GM18499 (cell line): ENCODE measurements around the gene ZFP62.

Experiments
- ATAC-seq: cut with Tn5 transposase; IDR thresholded peaks from one replicate; pipeline ENCODE4 v1.9.1; 2021; ENCODE audit warnings: moderate number of reproducible peaks; ENCODE audit not compliant: insufficient read depth, unreplicated experiment

ZFP62 gene

DNA sequence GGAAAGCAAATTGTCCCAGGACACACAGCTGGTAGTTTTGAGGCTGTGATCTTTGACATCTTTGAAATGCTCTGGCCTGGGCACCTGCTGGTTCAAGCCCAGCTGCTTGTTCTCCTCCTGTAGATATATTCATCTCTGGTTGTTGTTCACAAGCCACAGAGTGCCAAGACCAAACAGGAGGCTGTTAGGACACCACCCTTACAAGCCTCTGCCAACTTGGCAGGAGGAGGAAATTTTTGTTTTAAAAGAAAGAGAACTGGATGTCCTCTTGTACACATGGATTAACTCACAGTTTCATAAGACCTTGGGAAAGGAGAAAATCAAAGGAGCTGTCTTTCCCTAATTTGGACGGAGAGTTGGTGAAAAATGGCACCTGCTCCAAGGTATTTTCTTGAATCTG, 8.5 kb upstream of the ZFP62 start:
- no peak for ATAC-seq

DNA sequence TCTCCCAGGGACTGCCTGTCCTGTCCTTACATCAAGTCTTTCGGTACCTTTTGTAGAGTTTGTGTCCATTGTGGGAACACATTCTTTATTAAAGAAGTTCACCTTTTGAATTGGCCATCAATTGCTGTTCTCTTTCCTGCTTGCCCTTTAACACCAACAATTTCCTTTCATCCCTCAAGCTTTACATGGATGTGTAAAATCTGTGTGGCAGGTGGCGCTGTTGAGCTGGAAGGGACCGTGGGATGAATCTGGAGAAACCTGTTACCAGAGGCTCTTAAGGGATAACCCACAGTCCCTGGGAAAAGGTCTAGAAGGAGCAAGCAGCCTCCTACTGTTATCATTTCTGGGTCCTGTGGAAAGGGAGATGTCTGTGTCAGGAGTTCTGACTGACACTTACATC, 7.9 kb upstream of the ZFP62 start:
- no peak for ATAC-seq

DNA sequence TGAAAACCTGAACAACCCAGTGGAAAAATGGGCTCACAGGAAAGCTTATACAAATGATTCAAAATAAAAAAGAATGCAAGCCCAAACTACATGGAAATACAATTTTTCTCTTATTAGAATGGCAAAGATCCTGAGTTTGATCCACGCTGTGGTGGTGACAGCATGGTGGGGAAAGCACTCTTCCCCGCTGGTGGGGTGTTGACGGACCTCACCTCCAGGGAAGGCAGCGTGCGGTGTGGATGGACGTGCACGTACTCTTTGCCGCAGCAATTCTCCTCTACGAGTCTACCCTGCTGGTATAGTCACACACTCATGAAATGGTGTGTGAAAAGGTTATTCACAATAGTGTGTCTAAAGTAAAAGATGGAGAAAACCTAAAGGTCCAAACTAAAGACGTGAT, 5.9 kb upstream of the ZFP62 start:
- ATAC-seq = no peak

DNA sequence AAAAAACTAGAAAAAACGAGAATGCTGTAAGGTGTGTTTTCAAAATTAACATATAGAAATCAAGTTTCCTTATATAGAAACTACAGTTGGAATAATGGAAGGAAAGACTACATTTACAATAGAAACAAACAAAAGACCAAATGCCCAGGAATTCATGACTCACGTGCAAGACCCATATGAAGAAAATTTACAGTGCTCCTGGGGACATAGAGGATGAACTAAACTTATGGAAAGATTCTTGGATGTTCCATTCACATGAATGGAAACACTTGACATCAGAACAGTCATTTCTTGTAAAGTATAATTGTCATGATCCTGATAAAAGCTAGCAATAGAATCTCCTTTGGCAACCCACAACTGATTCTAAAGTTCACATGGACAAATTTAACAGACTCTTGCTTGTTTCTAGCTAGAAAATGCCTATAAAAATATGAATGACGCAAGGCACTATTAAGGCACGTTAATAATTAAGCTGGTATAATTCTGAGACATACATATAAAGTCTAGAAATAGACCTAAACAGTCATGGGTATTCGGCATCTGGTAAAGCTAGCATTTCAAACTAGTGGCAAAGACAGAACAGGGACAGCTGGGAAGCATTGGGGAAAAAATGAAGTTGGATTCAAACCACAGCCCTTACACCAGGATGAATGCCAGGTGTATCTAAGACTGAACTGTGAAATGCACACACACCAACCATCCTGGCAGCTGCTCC, 5.1 kb upstream of the ZFP62 start:
- ATAC-seq = no peak

DNA sequence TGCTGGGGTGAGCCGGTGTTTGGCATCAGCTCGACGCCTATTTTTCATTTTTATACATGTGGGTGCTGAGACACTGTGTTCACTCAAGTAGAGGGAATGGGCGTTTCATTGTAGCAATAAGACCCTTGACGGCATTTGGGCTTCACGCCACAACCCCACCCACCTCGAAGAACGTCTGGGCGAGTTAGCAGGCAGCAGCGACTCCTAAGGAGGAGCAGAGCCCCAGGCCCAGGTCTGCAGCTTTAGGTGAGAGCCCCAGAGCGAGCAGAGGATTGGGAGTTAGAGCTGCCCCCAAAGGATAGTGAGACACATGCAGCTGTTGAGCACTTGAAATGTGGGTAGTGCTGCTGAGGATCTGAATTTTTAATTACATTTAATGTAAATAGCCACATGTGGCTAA, 1.6 kb upstream of the ZFP62 start:
- no peak for ATAC-seq

DNA sequence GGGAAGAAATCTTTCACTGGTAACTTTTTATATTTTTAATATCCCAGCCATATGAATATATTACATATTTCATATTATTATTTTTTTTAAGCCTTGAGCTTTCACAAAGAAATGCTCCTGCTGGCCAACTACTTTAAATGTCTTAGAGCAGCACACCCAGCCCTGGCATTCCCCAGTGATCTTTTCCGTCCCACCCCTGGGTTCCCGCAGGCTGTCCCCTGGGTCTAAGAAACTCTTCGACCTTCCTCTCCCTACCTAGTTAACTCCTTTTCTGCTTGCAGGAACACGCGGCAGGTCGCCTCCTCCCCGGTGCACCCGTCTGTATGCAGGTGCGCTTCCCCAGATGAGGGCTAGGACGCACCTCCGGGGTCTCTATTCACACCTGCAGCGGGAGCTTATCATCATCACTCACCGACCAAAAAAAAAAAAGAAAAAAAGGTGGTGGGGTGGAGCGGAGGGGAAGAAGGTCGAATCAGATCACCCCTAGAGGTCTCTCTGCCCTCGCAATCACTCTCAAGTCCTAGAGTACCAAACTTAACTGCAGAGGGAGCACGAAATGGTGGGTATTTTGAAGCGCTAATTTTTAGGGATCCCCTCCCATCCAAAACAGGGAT, 696 bp downstream of the ZFP62 start:
- peak; percentile 34 for ATAC-seq

DNA sequence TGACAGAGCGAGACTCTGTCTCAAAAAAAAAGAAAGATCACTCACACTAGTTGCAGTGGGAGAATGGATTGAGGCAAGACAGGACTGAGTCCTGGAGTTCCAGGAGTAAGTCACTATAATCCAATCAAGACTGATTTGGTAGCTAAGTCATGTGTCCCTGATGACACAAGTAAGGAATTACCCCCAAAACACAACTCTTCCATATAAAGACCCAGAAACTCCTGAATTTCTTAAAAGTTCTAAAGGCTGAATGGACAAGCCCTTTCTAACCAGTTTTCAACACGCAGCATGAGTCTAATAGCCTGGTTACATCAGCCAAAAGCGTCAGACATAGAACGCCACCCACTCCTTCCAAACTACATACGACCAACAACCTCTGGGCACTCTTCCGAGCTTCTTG, 2.5 kb downstream of the ZFP62 start:
- no peak for ATAC-seq

DNA sequence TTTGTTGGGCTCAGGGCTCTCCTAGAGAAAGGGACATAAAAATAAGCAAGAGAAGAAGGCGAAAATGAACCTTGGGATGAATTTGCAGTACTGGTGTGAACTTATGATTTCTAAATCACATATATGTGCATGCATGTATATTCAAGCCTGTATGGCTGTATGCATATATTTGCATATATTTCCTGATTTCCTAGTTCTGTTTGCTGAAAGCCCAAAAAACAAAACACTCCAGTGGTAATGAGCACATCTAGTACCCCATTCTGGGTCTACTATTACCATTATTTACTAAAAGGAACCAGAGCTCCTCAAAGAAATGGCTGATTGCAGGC, 7.3 kb downstream of the ZFP62 start:
- ATAC-seq = no peak

DNA sequence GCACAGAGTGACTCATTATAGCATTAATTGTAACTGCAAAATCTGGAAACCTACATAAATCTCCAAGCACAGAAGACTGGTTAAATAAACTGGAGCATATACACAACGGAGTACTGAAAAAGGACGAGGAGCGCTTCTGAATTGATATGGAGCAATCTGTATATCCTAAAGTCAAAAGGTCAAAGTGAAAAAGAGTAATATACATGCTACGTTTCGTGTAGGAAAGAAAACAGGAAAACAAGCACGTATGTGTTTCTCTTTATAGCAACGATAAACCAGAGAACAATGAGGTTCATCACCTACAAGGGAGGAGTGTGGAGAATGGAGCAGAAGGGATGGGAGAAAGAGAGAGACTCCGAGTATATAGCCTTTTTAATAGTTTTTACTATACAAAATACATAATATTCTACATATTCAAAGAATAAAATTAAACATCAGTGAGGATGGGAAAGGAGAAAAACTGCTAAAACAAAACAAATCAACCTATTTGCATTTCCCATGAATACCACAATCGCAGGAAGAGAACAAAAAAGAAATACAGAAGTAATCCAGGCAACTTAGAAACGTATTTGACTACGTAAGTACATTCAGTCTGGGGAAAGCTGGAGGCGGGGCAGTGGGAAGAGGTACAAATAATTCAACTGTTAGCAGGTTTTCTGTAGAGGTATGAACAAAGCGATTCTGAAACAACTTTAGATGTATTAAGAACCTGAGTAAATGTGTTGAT, 7.8 kb downstream of the ZFP62 start:
- no peak for ATAC-seq

DNA sequence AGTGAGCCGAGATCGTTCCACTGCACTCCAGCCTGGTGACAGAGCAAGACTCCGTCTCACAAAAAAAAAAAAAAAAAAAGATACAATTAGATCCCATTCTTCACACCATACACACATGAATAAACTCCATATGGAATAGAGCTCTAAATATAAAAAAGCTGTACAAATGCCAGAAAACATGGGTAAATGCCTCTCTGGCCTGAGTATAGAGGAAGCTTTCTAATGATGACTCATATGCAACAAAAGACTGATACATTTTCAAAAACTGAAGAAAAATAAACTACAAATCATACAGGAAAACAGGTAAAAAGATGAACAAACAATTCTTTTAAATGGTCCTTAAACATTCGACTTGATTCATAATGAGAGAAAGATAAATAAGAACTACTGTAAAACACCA, 8.6 kb downstream of the ZFP62 start:
- no peak for ATAC-seq

DNA sequence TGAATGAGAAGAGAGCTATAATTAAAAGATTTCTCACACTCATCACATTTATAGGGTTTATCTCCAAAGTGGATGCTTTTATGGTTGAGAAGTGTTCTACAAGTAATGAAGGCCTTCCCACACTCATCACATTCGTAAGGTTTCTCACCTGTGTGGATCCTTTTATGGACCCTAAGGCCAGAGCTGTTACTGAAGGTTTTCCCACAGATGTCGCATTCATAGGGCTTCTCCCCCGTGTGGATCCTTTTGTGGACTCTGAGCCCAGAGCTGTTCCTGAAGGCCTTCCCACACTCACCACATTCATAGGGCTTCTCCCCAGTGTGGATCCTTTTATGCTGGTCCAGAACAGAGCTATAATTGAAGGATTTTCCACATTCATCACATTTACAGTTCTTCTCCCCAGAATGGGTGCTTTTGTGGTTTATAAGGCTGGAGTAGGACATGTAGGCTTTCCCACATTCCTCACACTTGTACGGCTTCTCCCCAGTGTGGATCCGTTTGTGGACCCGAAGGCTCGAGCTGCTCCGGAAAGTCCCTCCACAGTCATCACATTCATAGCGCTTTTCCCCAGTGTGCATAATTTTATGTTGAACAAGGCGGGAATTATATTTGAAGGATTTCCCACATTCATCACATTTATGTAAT, 10.5 kb downstream of the ZFP62 start:
- no peak for ATAC-seq

DNA sequence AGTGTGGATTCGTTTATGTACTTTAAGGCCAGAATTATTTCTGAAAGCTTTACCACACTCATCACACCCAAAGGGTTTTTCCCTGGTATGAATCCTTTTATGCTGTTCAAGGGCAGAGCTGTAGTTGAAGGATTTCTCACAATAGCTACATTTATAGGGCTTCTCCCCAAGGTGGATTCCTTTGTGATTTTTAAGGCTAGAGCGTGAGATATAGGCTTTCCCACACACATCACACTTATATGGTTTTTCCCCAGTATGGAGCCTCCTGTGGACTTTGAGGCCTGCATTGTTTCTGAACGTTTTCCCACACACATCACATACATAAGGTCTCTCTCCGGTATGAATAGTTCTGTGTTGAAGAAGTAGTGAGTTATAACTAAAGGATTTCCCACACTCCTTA, 11.2 kb downstream of the ZFP62 start:
- ATAC-seq = no peak

DNA sequence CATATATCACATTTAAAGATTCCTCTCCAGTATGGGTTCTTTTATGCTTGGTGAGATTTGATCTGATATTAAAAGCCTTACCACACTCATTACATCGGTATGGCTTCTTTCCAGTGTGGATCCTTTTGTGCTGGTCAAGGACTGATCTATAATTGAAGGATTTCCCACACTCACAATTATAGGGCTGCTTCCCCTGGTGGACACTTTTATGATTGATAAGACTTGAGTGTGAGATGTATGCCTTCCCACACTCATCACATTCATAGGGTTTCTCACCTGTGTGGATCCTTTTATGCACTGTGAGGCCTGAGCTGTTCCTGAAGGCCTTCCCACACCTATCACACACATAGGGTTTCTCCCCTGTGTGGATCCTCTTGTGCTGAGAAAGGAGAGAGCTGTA, 12.2 kb downstream of the ZFP62 start:
- ATAC-seq = no peak

DNA sequence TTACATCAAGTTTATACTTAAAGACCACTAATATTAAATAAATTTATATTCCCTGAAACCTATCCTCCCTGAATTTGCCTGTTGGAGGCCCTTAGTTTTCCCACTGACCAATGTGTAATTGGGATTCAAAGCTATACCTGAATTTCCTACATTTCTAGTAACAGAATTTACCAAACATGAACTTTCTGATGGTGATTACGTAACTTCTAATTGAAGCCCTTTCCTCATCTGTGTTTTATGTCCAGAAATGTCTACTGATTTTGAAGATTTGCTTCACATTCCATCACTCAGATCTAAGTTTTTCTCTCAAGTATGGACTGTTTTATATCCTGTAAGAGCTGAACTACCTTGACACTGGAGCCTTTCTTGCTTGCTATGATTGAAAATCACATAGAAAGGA, 12.8 kb downstream of the ZFP62 start:
- ATAC-seq = no peak

DNA sequence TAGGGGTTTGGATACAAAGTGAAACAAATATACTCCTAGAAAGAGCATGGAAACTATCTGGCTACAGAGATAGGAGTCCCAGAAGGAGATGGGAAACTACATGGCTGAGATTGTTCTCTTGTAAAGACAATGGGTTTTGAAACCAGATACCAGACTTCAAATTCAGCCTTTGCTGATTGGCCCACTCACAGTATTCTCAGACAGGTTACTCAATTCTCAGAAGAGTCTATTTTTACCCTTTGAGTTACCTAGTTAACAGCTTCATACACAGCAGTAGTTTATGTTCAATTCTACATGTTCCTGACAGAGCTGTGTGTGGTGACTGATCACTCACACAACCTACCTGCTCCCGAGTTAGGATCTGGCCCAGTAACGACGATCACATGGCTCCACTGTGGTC, 14.1 kb downstream of the ZFP62 start:
- ATAC-seq = no peak

DNA sequence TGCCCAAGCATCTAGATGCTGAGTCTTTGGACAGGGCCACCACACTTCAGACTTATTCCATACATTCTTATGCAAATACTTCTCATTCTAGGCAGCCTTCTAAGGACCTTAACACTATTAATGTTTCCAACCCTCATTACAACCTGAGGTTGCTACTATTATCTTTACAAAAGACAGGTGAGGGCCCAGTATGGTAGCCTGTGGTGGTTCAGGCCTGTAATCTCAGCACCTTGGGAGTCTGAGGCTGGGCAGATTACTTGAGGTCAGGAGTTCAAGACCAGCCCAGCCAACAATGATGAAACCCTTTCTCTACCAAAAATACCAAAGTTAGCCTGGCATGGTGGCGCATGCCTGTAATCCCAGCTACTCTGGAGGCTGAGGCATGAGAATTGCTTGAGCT, 16.2 kb downstream of the ZFP62 start:
- no peak for ATAC-seq

DNA sequence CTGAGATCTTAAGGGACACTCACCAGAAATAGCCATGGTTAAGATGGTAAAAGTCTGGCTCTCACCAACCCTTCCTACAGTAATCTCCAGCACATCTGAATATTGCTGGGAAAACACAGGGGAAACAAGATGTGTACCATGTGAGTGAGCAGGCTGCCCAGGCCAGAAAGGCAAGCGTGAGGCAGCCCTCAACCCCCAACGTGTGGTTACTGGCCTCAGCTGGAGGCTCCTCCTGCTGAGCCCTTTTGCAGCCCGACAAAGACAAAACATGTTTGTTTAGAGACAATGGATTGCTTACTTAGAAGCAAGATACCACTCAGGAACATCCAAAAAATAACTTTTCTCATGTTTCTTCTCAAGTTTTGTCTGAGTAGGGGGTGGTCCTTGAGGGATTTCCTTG, 16.6 kb downstream of the ZFP62 start:
- no peak for ATAC-seq

DNA sequence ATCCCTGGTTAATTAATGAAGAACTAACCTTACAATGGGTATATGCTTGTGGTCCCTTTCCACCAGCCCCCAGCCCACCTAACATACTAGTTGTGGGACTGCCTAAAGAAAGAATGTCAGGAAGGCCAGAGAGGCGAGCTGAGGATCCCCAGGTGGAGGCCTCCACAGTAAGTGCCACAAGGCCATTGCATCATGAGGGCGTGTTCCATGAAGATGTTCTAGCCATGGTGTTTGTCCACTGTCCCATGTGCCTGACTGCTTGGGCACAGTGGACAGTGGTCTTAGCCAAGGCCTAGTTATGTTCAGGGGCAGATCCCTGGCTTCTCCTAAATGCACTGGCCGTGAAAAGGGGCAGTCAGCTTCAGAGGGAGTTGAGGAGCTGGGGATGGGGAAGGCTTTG, 21.1 kb downstream of the ZFP62 start:
- ATAC-seq = no peak

DNA sequence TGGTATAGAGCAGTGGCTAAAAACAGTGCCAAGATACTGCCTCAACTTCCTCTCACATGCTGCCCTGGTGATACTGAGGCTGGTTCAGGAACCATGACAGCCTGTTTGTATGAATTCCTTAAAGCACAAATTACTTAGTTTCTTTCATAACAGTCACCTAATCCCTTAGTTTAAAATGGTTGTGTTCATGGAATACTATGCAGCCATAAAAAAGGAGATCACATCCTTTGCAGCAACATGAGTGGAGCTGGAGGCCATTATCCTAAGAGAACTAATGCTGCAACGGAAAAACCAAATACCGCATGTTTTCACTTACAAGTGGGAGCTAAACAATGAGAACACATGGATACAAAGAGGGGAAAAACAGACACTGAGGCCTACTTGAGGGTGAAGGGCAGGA, 21.8 kb downstream of the ZFP62 start:
- no peak for ATAC-seq

DNA sequence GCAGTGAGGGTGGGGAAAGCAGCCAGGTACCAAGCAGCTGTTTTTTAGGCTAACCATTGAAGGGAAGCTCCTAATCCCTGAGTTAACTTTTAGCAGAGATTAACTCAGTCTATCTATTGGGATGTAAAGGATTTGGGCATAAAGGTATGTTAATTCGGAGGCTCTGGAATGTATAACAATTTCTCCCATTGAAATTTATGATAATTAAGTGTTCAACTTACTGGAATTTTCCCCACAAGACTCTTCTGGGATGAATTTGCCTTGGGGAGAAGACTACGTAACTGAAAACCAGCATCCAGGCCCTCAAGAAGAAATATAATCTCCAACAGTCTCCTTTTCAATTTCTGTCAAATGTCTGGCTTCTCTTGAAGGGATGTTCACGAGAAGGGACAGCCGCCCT, 23.6 kb downstream of the ZFP62 start:
- no peak for ATAC-seq

DNA sequence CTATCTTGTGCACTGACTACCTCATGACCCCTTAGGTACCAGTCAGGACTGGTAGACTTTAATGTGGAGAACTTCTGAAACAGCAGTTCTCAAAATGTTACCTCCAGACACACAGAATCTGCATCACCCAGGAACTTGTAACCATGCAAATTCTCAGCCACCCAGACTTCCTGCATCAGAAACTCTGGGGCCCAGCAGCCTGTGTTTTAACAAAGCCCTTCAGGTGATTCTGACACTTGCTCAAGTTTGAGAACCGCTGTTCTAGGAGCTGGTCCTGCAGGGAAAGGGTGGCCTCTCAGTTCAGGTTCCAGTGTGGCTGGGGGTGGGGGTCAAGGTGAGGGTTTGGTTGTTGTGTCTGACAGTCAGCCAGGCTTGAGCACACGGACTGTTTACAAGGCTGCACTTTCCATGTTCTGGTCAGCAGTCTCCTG, 28.4 kb downstream of the ZFP62 start:
- ATAC-seq = no peak
